A549 (cell line): Measurements from ENCODE around the gene MRPL28. TPM values are rescaled to one million over a fixed set of nuclear protein-coding genes. Genes with fewer than 3 reads are reported as not detected.

Experiments
- ATAC-seq, 2 experiments: fragments of 200-7000 bp in 1 of 2; fragments of >200 bp in 1 of 2; cut with Nextera tagmentation in 1 of 2; cut with Tn5 transposase in 1 of 2; 3 replicates each; pipeline versions ENCODE4 v1.8.0 to v1.9.1; 2018 to 2020; ENCODE audit warnings: mild to moderate bottlenecking in 1 of 2, moderate library complexity in 1 of 2
- CTCF ChIA-PET: fragments of 300-600 bp; sonication (Branson Sonifier 250); formaldehyde crosslinking; extraction: SDS; loops from one replicate; lab custom pipeline; 2021; ENCODE audit warnings: antibody characterized with exemption, inconsistent platforms; lab: Yijun Ruan, JAX
- POLR2A ChIA-PET: fragments of 350-600 bp; formaldehyde crosslinking; extraction: SDS; loops from one replicate; lab custom pipeline; 2021; ENCODE audit warnings: antibody characterized with exemption, inconsistent platforms; lab: Yijun Ruan, JAX
- DNase-seq, 2 experiments: peaks; one replicate each; pipeline versions ENCODE4 v3.0.0 to v3.0.0-alpha.2; 2011 to 2016; ENCODE audit warnings: low read depth in 1 of 2, low spot score in 1 of 2
- FAIRE-seq: peaks from 2 replicates; lab custom pipeline; 2011; peaks lifted over from hg19 to GRCh38; lab: Jason Lieb, UNC
- H3K27ac ChIP-seq, 2 experiments: fragments of >200 bp; sonication (Bioruptor Twin); formaldehyde crosslinking; 3 replicates each; pipeline ENCODE4 v1.5.1; 2016 to 2017
- H3K4me1 ChIP-seq: fragments of >200 bp; sonication (Bioruptor Twin); formaldehyde crosslinking; 3 replicates; pipeline ENCODE4 v1.6.1; 2016
- H3K4me2 ChIP-seq: fragments of >200 bp; sonication (Bioruptor Twin); formaldehyde crosslinking; 3 replicates; pipeline ENCODE4 v1.6.1; 2016
- H3K4me3 ChIP-seq: fragments of >200 bp; sonication (Bioruptor Twin); formaldehyde crosslinking; 3 replicates; pipeline ENCODE4 v1.5.1; 2016
- H3K9me3 ChIP-seq: fragments of >200 bp; sonication (Bioruptor Twin); formaldehyde crosslinking; 3 replicates; pipeline ENCODE4 v1.6.1; 2016
- BHLHE40 ChIP-seq: IDR thresholded peaks from 2 replicates; pipeline ENCODE4 v1.6.1; 2012; ENCODE audit warnings: low read depth, low read length, inconsistent platforms
- CBX8 ChIP-seq: fragments of 200-600 bp; sonication (generic); IDR thresholded peaks from 2 replicates; pipeline ENCODE4 v1.6.1; 2016
- CEBPB ChIP-seq, 2 experiments: fragments of >200 bp in 1 of 2; sonication (Bioruptor Twin) in 1 of 2; formaldehyde crosslinking in 1 of 2; IDR thresholded peaks; 2 replicates each; pipeline ENCODE4 v1.6.1; 2012 to 2016
- CHD4 ChIP-seq: fragments of 200-600 bp; sonication (generic); IDR thresholded peaks from 2 replicates; pipeline ENCODE4 v1.6.1; 2016; ENCODE audit warnings: antibody characterized with exemption, mild to moderate bottlenecking, borderline replicate concordance
- EHF ChIP-seq: fragments of 250-450 bp; sonication (Bioruptor Pico); IDR thresholded peaks from 2 replicates; pipeline ENCODE4 v1.5.0; 2020; ENCODE audit warnings: mild to moderate bottlenecking
- FOSB ChIP-seq: fragments of 250-450 bp; sonication (Bioruptor Pico); IDR thresholded peaks from 2 replicates; pipeline ENCODE4 v1.5.0; 2020; ENCODE audit warnings: mild to moderate bottlenecking, moderate library complexity
- FOSL2 ChIP-seq, 2 experiments: fragments of 450-650 bp in 1 of 2; fragments of >200 bp in 1 of 2; sonication (Bioruptor Twin) in 1 of 2; formaldehyde crosslinking; IDR thresholded peaks; 2 replicates each; pipeline versions ENCODE4 v1.5.0 to v1.6.1; 2016 to 2020; ENCODE audit warnings: mild to moderate bottlenecking in 1 of 2, moderate library complexity in 1 of 2
- HDAC2 ChIP-seq: fragments of 200-600 bp; sonication (generic); IDR thresholded peaks from 2 replicates; pipeline ENCODE4 v1.6.1; 2016
- HOXB13 ChIP-seq: fragments of 250-450 bp; sonication (Bioruptor Pico); IDR thresholded peaks from 2 replicates; pipeline ENCODE4 v1.5.0; 2020; ENCODE audit warnings: low read depth, mild to moderate bottlenecking, moderate library complexity
- MAZ ChIP-seq: fragments of 150-350 bp; IDR thresholded peaks from 2 replicates; pipeline ENCODE4 v1.6.1; 2014; ENCODE audit warnings: antibody characterized with exemption, low read depth, low read length, borderline replicate concordance
- MYC ChIP-seq: IDR thresholded peaks from 2 replicates; pipeline ENCODE4 v1.6.1; 2012; ENCODE audit warnings: mild to moderate bottlenecking, inconsistent platforms, low read length, improper control_type of control experiment, borderline replicate concordance
- PHF8 ChIP-seq: fragments of 200-600 bp; sonication (generic); IDR thresholded peaks from 2 replicates; pipeline ENCODE4 v1.6.1; 2016; ENCODE audit warnings: low read depth, mild to moderate bottlenecking, antibody characterized with exemption, moderate library complexity, borderline replicate concordance
- POLR2A ChIP-seq: IDR thresholded peaks from 2 replicates; pipeline ENCODE4 v1.6.1; 2012; ENCODE audit warnings: mild to moderate bottlenecking, low read length
- POLR2AphosphoS2 ChIP-seq: conservative IDR thresholded peaks from 2 replicates; pipeline ENCODE4 v1.6.1; 2012; ENCODE audit warnings: low read length, improper control_type of control experiment, inconsistent platforms
- RAD21 ChIP-seq, 2 experiments: fragments of >200 bp in 1 of 2; sonication (Bioruptor Twin) in 1 of 2; formaldehyde crosslinking in 1 of 2; IDR thresholded peaks in 1 of 2; conservative IDR thresholded peaks in 1 of 2; 2 replicates in 1 of 2; 3 replicates in 1 of 2; pipeline ENCODE4 v1.6.1; 2012 to 2018; ENCODE audit warnings: inconsistent platforms in 1 of 2
- RCOR1 ChIP-seq: fragments of 150-350 bp; IDR thresholded peaks from 2 replicates; pipeline ENCODE4 v1.6.1; 2014; ENCODE audit warnings: antibody characterized with exemption, low read length, low read depth
- ZC3H11A ChIP-seq: fragments of 450-650 bp; IDR thresholded peaks from 2 replicates; pipeline ENCODE4 v1.6.1; 2014; ENCODE audit warnings: antibody characterized with exemption, mild to moderate bottlenecking
- ZNF302 ChIP-seq: fragments of 250-450 bp; sonication (Bioruptor Pico); IDR thresholded peaks from 2 replicates; pipeline ENCODE4 v1.9.0; 2021; ENCODE audit warnings: inconsistent platforms, mild to moderate bottlenecking, moderate library complexity
- ZSCAN20 ChIP-seq: fragments of 250-450 bp; sonication (Bioruptor Pico); IDR thresholded peaks from 2 replicates; pipeline ENCODE4 v1.8.0; 2022; ENCODE audit warnings: mild to moderate bottlenecking, moderate library complexity
- WGBS: methylation state at CpG from one replicate; pipeline ENCODE4 v1.1.6; 2017; ENCODE audit errors: missing lambda C conversion rate; 5-methylcytosine and 5-hydroxymethylcytosine counted together
- polyA plus RNA-seq, 4 experiments: library from polyadenylated mRNA; depleted of rRNA in 3 of 4; stranded (reverse); fragments of >200 nt; fragmentation: RNase III in 1 of 4; extraction: RNeasy Plus Mini Kit Qiagen cat#74134 plus additional on column Dnase treatment in 1 of 4; gene quantifications; 2 replicates in 3 of 4; 3 replicates in 1 of 4; pipeline ENCODE4 v1.2.3, GENCODE V29; 2011 to 2017
- TF ChIP-seq, protein P1 (sequence below): fragments of 150-350 bp; IDR thresholded peaks from 2 replicates; pipeline ENCODE4 v1.6.1; 2014; ENCODE audit warnings: low read depth, mild to moderate bottlenecking, low read length
- TF ChIP-seq, protein P2 (sequence below): IDR thresholded peaks from 2 replicates; pipeline ENCODE4 v1.6.1; 2012
- TF ChIP-seq, protein P3 (sequence below): fragments of >200 bp; sonication (Bioruptor Twin); formaldehyde crosslinking; IDR thresholded peaks from 2 replicates; pipeline ENCODE4 v1.6.1; 2016
- TF ChIP-seq, protein P4 (sequence below): fragments of 250-450 bp; sonication (Bioruptor Pico); IDR thresholded peaks from 2 replicates; pipeline ENCODE4 v1.5.0; 2020; ENCODE audit warnings: low read depth, mild to moderate bottlenecking, moderate library complexity

Gene MRPL28
- polyA plus RNA-seq, 2 of the 4 experiments (the other 2 are of a cell fraction) = 130 to 139 TPM

DNA sequence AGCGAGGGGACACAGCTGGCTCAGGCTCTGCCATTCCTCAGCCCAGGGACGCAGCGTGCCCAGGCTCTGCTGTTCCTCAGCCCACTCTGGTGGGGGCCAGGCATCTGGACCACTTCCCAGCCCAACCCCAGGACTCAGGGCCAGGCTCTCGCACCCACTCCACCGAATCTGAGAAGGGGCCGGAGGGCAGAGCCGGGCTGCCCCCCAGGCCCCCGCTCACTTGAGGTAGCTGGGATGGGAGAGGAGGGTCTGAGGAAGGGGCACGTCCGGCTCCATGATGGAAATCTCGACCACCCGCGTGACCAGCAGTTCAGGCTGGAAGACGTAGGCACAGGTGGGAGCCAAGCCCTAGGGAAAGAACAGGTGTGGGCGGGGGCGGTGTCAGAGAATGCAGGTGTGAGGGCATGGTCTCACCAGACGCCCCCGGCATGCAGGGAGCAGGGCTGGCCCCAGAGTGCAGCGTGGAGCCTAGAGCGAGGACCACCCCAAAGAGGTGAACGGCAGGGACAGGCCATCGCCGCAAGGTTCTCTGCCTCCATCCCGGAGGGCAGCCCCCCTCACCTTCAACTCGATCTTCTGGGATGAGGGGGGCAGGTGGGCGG lies 6.6 kb upstream of the MRPL28 start:
- TF ChIP-seq, protein P1, sequence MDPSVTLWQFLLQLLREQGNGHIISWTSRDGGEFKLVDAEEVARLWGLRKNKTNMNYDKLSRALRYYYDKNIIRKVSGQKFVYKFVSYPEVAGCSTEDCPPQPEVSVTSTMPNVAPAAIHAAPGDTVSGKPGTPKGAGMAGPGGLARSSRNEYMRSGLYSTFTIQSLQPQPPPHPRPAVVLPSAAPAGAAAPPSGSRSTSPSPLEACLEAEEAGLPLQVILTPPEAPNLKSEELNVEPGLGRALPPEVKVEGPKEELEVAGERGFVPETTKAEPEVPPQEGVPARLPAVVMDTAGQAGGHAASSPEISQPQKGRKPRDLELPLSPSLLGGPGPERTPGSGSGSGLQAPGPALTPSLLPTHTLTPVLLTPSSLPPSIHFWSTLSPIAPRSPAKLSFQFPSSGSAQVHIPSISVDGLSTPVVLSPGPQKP = no peak
- TF ChIP-seq POLR2A (no peak), ZNF302 (CRISPR knock-in tag) (no peak), CEBPB (IDR thresholded peaks at IDR 0.05) (no peak), CHD4 (no peak), MAZ (no peak)
- TF ChIP-seq, protein P2, sequence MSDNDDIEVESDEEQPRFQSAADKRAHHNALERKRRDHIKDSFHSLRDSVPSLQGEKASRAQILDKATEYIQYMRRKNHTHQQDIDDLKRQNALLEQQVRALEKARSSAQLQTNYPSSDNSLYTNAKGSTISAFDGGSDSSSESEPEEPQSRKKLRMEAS = no peak
- TF ChIP-seq, protein P3, sequence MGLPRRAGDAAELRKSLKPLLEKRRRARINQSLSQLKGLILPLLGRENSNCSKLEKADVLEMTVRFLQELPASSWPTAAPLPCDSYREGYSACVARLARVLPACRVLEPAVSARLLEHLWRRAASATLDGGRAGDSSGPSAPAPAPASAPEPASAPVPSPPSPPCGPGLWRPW = no peak
- 92% methylated on average over 23 of the region's 26 CpGs for WGBS
- Histone ChIP-seq H3K4me1 (peaks cover 5% of the 10 kb centered on the region; the same call in 2 of the 3 replicates), H3K9me3 (no peaks in the 10 kb centered on the region), H3K27ac (no peak overlapping the region), H3K4me2 (no peak overlapping the region), H3K4me3 (no peak overlapping the region)
- DNase-seq = no peak
- POLR2A ChIA-PET = no interaction called here
- CTCF ChIA-PET = interaction anchor here (0.6 to 3.2 kb wide), 2 partner anchors 12 to 15 kb away, joined by 4 to 16 read pairs; no protein-coding TSS in a partner anchor
- ATAC-seq = no peak
- FAIRE-seq = no peak

DNA sequence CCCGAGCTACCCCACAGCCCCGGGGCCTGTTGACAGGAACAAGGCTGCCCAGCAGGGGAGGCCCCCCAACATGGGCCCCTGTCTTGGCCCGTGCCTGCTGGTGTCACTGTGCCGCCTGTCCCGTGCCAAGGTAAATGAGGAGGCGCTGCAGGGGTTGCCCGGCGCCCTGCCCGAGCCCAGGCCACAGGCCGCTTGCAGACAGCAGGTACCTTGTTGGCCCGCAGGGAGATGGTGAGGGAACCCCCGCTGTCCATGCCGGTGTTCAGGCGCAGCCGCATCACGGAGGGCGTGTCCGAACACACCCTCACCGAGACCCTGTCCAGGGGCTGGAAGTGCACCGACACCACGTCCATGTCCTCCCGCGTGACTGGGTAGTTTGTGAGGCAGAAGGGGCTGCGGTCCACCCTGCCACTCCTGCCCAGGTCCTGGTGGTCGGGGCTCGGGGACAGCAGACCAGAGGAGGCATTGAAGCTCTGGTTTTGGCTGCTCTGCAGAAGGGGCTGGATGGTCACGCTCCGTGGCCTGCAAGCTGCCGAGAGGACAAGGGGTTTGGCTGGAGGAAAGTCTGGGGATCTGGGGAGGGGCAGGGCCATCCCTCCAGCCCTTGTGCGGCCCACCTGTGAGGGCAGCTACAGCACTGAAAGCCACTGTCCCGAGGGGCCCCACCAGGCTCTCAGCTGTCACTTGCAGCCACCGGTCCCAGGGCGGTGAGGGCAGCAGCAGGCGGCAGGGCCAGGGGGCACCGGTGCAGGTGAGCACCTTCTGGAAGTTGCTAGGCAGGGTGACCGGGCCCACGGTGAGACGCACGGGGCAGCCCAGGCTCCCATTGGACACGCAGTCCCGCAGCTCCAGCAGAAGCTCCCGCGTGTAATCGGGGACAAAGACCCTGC lies 5.8 kb upstream of the MRPL28 start:
- TF ChIP-seq RAD21 (conservative IDR thresholded peaks at IDR 0.05 in 1 of 2, IDR thresholded peaks at IDR 0.05 in 1 of 2) (no peak), POLR2AphosphoS2 (no peak), CBX8 (no peak), ZSCAN20 (CRISPR knock-in tag) (no peak), PHF8 (no peak), BHLHE40 (no peak), HDAC2 (no peak), RCOR1 (no peak), FOSB (CRISPR knock-in tag) (no peak), FOSL2 (IDR thresholded peaks at IDR 0.05) (no peak), FOSL2 (CRISPR knock-in tag; IDR thresholded peaks at IDR 0.05) (no peak), ZC3H11A (no peak), HOXB13 (CRISPR knock-in tag) (no peak), CHD4 (no peak), ZNF302 (CRISPR knock-in tag) (no peak), CEBPB (IDR thresholded peaks at IDR 0.05) (no peak), MYC (no peak), EHF (CRISPR knock-in tag) (no peak)
- TF ChIP-seq, protein P4, sequence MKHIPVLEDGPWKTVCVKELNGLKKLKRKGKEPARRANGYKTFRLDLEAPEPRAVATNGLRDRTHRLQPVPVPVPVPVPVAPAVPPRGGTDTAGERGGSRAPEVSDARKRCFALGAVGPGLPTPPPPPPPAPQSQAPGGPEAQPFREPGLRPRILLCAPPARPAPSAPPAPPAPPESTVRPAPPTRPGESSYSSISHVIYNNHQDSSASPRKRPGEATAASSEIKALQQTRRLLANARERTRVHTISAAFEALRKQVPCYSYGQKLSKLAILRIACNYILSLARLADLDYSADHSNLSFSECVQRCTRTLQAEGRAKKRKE (CRISPR knock-in tag) = no peak
- CTCF ChIA-PET = interaction anchor here (0.6 to 3.2 kb wide), 2 partner anchors 11 to 14 kb away, joined by 4 to 16 read pairs; no protein-coding TSS in a partner anchor
- 86% methylated on average over 17 of the region's 44 CpGs for WGBS

More for the DNA sequence above, 5.8 kb upstream of the MRPL28 start:
- DNase-seq (no peak), FAIRE-seq (no peak), ATAC-seq (no peak)
- Histone ChIP-seq H3K4me2 (no peak overlapping the region), H3K4me1 (peaks cover 6% of the 10 kb centered on the region; the same call in 2 of the 3 replicates), H3K4me3 (no peak overlapping the region), H3K27ac (no peak overlapping the region), H3K9me3 (no peaks in the 10 kb centered on the region)
- POLR2A ChIA-PET = no interaction called here
